G401.6 (cell line): ENCODE results near the gene ATOSA.

Experiments
- FAIRE-seq: peaks from 2 replicates; lab custom pipeline; 2012; peaks lifted over from hg19 to GRCh38; lab: Jason Lieb, UNC

Gene ATOSA

DNA sequence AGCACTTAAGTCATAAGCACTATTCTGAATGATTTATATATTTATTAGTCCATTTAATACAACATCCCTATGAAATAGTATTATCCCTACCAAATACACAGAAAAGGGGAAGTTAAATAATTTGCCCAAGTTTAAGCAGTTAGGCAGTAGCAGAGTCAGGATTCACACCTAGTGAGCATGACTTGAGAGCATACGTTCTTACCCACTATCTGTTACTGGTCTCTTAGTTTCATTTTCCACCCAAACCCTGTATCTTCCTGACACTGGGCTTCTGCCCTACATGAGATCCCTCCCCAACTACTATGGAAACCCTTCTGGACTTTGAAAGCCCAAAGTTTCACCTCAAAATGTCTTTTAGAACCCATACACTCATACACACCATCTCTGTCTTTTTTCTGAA lies 4.4 kb upstream of the ATOSA start:
- no peak for FAIRE-seq

DNA sequence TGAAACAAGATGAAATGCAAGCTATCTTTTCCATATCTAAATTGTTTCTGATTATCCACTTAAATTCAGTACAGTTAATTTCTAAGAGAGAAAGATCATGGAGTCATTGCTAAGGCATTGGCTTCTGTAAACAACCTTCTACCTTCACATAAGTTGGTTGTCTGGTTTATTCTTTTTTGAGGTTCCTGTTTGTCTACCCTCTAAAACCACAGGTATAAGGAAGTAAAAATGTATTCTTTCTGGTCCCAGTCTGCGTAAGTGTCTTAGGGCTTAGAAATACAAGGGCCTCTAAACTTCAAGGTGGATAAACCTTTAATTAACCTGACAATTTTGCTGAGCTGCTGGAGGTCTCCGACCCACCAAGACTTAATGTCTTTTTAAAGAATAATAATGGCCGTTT lies 3.6 kb upstream of the ATOSA start:
- FAIRE-seq: no peak

DNA sequence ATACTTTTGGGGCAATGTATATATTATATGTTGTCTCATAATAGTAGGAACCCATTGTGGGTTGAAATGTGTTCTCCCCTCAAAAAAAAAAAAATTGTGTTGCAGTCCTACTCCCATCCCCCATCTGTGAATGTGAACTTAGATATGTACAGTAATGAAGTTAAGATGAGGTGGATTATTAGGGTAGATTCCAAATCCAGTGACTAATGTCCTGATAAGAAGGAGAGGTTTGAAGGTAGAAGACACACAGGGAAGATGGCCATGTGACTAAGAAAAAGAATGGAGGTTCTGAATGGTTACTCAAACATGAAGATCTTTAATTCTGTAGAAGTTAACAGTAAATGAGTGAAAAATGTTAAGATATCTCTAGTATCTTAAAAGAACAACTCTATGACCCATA lies 3.0 kb upstream of the ATOSA start:
- FAIRE-seq: no peak

DNA sequence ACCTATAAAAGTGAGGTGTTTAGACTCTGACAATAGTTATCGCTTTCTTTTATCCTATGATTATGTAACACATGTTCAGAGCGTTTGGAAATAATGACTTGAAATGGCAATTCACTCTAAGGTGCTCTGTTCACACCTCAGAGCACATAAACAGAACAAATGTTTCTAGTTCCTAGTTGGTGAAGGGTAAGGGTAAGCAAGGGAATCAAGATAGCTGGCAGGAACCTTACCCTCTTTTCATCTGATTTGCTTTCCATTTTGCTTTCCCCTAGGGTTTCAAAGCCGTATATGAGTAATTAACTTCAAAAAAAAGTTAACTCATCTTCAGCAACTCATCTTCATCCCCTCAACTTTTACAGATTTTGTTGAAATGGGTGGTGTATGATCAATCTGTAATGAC lies 2.3 kb upstream of the ATOSA start:
- no peak for FAIRE-seq

DNA sequence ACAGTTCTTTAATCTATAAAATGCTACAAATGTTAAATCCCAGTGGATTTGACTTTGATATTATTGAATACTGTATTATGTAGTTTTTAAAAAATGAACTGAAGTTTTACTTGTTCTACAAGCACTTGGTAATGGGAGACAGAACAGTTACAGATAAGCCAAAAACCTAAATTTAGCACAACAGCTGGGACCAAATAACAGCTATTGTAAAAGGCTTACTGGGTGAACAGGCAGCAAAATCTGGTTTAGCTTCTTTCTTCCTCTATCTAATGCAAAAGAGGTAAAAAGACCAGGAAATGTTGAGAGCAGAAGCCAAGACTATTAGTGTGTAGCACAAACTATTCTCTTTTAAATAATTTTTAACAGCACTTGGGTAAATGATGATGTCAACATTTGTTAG lies 1.6 kb upstream of the ATOSA start:
- no peak for FAIRE-seq

DNA sequence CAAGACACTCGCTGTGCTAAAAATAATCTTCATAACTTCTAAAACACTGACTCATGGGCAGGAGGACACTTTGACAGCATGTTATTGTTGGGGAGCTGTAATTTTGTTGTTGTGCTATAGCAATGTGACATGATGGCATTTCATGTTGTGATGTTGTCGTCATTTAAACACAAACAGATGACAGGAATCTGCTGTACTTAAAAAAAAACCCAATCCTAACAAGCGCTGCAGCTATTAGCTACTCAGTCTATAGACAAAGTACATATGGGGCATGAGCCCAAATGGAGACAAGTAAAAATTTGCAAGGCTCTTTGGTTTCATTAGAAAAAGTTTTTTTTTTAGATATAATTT lies 828 bp upstream of the ATOSA start:
- FAIRE-seq: no peak

DNA sequence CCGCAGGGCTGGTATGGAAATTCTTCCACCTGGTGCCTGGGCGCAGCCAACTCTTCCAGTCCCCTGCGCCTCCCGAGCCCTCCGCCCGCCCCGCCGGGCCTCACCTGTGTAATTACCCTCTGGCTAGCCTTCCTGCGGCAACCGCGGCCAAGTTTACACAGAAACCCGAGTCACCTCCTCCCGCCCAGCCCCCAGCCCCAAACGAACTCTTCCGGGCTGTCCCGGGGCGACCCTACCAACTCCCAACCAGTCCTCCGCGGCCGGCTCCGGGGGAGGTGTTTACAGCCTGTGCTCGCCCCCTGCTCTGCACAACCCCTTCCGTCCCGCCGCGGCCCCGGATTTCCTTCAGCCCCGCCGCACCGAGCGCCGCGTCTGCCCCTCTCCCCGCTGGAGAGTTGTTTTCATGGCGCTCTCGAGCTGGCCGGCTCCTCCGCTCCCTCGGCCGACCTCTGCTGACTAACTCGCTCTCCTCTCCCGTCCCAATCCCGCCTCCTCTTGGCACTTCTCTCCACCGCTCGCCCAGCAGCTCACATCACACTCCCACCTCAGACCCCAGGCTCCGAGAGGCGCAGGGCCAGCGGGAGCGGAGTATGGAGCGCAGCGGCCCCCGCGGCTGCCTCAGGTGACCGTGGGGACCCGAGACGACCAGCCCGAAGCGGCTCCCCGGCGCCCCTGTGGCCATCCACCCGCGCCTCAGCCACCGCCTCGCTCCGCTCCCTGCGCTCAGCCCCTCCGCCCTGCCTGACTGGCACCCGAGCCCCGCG lies 538 bp downstream of the ATOSA start:
- FAIRE-seq: no peak

DNA sequence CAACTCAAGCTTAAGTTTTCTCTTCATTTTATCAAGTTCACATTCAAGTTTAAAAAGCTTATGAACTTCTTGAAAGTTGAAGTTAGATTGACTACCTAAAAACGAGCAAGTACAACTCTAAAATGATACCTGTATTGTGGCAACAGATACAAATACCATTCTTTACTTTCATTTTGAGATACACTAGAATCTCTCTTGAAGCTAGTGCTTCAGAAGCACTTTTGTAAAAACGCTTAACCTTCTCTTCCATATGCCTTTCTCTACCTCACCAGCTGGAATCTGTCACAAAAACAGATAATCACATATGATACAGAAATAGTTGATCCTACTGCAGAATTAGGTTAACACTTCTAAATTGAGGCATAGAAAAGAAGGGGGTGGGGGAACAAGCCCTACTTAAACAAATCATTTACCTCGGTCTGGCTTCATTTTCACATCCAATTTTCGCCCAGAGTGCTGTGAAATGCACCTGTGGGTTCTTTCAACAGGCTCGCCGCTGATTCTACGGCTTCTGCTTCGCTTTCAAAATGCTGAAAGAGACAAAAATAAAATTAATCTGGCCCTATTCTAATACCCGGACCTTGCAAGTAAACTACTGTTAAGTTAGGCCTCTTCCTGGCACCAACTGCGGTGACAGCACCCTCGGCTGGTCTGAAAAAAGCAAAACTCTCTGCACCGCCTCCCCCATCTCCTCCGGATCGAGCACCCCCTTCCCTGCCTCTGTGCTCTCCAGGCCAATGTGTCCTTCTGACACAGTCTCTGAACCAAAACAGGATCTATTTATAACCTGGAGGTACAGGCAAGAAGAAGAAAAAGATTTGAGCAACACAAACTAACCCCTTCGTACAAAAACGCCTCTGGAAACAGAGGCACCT lies 1.4 kb downstream of the ATOSA start:
- no peak for FAIRE-seq

DNA sequence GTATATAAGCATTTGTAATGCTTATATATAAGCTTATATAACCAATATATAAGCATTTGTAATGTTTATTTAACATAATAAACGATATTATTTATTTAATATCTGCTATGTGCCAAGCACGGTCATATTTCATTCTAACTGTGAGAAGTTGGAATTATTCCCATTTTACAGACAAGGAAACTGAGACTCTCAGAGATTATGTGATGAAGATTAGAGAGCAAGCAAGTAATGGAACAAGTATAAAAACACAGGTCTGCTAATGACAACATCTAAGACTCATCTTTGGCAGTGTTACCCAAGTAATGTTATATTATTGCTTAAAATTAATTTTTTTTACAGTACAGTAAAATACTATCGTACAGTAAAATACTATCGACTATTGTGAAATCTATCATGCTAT lies 4.4 kb downstream of the ATOSA start:
- FAIRE-seq: no peak

DNA sequence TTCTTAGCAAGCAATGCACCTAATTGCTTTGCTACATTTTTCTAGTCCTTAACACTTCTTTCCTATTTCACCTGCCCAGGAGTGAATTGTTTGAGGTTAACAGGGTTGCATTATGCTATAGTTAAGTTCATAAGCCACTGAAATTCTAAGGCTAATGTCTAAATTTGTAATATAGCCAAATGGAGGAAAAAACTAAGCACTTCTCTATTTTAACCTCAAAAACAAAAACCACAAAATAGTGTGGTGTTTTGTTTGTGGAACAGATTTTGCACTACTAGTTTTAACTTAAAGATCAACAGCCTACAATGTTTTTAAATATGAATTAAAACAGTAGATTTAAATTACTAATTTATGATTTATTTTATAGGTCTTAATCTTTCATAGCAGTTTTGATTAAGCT lies 5.5 kb downstream of the ATOSA start:
- FAIRE-seq: peak; percentile 11

DNA sequence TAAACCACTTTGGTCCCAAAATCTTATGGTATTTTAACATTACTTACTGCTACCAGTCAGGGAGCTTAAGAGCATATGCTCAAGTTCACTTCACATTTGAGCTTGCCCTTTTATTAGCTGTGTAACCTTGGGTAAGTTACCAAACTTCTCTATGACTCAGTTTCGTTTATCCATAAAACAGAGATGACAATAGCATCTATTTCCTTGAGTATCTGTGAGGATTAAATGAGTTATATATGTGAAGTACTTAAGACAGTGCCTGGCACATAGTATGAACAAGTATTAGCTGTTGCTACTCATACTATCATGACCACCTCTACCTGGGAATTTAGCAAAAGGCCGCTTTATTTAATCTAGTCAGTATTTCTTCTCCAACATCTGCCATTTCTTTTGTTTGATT lies 5.9 kb downstream of the ATOSA start:
- no peak for FAIRE-seq

DNA sequence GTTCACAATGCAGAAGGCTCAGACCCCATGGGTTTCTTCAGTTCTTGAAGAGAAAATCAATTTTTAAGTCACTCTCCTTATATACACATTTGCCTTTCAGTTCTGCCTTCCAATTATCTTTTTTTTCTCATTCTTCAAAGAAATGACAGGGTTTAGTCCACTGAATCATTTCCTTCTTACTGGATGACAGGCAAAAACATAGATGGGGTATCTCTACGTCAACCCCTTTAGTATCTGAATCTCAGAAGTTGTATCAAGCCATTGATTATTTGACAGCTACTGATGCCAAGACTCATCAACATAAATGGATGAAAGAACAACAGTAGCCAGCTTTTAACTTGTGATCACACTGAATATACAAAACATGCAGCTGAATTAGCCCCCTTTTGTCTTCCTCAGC lies 6.5 kb downstream of the ATOSA start:
- no peak for FAIRE-seq

DNA sequence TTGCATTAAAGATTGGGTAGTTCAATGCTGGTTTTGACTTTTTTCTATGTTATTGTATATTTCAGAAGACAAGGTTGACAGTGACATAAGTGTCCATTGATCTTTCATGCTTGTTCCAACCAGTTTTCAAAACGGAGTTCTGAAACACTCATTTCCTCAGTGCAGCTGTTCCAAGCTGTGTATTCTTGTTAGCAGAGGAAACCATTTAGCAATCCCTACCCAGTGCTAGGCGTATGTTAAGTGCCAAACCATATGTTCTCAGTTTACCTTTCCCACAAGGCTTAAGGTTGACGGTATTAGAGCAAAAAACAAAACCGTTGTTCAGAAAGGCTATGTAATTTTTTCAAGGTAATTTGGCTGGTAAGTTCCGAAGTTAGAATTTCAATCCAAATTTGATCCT lies 9.1 kb downstream of the ATOSA start:
- FAIRE-seq: no peak

DNA sequence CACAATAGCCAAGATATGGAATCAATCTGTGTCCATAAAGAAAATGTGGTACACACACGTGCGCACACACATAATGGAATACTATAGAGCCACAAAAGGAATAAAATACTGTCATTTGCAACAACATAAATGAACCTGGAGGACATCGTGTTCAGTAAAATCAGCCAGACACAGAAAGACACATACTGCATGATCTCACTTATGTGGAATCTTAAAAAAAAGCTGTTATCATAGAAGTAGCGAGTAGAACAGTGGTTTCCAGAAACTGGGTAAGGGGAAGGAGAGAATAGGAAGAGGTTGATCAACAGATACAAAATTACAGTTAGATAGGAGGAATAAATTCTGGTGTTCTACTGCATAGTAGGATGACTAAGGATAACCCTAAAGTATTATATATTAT lies 11.1 kb downstream of the ATOSA start:
- FAIRE-seq: no peak

DNA sequence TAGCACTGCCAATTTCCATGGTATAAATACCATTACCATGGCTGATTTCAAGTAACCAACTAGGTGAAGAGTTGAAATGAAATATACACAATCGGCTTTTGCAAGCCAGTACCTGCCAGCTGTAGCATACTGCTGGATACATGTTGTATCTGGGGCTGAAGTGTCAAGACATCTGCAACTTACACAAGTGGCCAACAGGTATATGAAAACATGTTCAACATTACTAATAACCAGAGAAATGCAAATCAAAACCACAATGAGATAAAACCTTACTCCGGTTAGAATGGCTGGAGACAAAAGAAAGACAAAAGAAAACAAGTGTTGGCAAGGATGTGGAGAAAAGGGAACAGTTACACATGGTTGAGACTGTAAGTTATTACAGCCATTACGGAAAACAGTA lies 11.6 kb downstream of the ATOSA start:
- no peak for FAIRE-seq

DNA sequence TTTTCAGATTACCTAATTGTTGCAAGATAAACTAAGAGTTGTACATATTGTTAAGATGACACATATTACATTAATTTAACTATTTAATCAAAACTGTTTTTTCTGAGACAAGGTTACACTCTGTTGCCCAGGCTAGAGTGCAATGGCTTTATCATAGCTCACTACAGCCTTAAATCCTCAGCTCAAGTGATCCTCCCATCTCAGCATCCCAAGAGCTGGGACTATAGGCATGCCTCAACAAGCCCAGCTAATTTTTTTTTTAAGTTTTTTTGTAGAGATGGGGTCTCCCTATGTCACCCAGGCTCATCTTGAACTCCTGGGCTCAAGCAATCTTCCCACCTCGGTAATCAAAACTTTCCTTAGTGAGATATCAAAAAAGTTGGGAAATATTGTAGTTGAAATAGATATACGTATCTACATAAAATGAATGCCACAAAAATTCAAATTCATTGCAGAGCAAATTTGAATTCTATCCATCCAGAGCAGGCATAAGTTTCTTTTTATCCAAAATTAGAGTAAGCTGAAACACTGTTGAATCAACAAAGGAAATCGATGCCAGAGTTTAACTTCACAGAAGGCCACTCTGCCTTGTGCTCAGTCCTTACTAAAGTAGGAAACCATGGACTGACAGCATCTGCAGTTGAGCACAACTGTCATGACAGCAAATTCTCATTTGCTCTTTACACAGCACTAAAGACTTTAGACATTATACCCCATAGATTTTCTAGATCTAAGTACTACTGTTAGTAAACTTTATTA lies 15.5 kb downstream of the ATOSA start:
- no peak for FAIRE-seq

DNA sequence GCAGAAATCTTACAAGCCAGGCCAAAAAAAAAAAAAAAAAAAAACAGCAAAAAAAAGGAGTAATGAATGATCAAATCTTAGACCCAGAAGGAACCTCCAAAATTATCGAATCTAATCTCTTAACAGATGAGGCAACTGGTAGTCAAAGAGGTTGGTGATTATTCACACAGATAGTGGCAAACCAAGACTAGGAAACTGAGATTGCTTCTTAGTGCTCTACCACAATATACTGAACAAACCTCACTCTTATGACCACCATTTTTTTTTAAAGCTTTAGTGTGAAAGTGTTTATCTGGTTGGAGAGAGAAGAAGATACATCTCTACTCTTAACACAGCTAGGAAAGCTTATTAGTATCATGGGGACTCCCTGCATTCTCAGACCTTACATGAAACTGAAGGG lies 17.3 kb downstream of the ATOSA start:
- no peak for FAIRE-seq

DNA sequence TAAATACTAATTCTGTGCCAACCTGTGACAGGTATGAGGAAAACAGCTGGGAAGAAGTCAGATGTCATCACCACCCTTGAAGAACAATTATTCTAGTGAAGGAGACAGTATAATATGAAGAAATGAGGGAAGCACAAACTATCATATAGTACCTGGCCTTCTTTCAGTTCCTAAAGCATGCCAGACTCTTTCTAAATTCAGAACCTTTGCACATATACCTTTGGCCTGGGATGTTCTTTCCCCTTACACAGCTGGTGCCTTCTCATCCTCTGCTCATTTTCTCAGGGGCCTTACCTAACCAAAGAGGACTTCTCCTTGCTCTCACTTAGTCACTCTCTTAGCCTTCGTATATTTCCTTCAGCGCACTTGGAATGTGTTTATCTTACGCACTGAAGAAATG lies 19.0 kb downstream of the ATOSA start:
- FAIRE-seq: no peak

DNA sequence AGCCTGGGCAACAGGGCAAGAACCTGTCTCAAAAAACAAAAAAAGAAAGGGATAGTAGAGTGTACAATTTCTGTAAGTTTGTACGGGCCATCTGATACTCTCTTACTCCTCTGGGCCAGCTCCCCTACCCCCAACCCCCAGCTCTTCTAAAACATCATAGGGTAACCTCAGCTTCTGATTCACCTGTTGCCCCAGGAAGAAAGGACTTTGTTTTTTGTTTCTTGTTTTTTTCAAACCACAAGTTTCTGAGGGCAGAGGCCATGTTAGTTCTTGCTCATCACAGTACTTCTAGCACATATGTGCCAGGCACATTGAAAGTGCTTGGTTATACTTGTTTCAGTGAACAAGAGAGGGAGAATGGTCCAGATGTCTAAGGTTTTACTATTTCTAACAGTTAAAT lies 20.2 kb downstream of the ATOSA start:
- no peak for FAIRE-seq

DNA sequence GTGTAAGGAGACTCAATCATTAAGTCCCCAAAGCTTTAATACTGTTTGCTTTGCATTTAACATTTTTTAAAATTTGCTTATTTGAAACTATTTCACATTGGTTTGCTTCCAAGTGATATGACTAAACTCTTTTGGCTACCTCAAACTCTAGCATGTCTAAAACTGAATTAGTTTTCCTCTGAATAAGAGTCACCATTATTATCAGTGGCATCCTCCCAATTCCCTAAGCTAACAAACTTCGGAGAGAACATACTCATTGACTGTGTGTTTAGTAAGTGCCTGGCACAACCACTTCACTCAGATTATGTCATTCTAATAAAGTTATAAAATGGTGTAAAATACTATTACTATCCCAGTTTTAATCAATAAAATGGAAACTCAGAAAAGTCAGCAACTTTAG lies 21.9 kb downstream of the ATOSA start:
- no peak for FAIRE-seq

DNA sequence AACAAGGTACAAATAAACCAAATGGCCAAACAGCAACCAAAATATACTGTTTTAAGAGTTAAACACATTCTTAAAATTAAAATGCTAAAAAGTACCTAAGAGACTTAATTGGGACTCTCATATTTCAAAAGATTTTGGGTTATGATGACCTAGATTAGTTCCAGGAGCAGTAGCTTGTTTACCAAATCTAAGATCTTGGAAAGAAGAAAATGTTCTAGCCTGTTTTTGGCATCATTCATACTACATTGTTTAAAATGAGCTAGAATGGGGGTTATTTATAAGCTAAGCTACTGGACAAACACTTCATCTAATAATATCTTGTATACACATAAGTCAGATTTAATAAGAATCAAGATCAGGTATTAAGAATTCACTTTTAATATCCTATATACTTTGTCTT lies 22.8 kb downstream of the ATOSA start:
- no peak for FAIRE-seq

DNA sequence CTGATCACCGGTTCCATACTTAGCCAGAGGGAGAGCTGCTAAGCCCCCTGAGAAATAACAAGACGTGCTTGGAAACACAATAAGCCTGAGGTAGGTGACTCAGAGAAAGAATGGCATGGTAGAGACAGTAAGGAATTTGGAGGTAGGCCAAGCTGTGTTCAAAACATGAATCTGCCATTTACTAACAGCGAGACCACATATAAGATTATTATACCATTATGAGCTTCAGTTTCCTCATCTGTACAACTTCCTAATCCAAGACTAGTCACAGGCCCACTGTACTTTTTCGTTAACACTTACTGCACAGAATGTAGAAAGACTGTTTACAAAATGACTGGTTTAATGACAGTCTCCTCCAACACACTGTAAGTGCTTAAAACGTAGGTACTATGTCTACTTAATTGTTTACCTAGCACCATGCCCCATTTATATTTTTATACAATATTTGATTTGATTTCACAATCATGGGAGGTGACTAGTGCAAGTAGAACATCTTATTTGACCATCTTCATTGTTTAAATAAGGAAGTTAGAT lies 25.7 kb downstream of the ATOSA start:
- no peak for FAIRE-seq

DNA sequence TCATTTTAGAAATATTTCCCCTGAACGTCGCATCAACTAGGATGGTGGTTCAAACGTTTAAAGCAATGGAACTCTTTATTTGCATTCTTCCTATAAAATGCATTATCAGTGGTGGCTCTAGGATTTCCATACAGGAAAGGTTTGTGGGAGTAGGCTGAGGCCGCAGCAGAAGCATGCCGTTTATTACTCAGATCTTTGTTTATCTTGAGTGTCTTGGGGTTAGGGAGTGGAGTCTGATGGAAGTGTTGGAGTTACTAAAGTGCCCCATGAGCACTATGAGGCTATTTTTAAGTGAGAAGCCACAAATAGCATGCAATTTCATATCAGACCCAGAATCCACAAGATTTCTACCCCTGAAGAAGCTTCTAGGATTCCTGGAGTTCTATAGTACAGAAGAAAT lies 26.2 kb downstream of the ATOSA start:
- no peak for FAIRE-seq
